ENCODE data around the gene SLC2A9. TPM values are rescaled to one million over a fixed set of nuclear protein-coding genes. Genes with fewer than 3 reads are reported as not detected.

Gene SLC2A9
- total and polyA plus RNA-seq, 9 donors: 1.2 to 10.1 (median 4.8) TPM

DNA sequence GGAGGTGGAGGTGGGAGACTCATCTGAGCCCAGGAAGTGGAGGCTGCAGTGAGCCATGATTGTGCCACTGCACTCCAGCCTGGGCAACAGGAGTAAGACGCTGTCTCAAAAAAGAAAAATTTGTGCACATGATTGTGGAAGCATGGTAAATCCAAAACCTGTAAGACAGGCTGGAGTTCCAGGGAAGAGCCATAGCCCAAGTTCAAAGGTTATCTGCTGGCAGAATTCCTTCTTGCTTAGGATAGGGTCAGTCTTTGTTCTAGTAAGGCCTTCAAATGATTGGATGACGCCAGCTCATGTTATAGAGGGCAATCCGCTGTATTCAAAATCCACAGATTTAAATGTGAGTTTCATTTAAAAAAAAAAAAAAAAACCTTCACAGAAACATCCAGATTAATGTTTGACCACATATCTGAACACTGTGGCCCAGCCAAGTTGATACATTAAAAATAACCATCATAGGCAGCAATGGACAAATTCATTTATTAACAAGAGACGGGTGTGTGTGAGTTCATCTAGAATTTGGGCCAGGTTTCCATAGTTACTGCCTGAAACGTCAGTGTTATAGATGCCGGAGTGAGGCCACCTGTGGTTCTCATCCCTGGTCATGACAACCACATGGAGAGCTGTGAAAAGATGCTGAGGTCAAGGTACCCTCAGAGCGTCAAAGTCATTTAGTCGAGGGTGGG lies 35.2 kb upstream of the SLC2A9 start:
- Histone ChIP-seq H3K27me3 (no peaks in the 10 kb centered on the region), H3K36me3 (no peaks in the 10 kb centered on the region), H3K9me3 (no peaks in the 10 kb centered on the region), H3K27ac (no peak overlapping the region), H3K4me3 (no peak overlapping the region), H3K4me1 (ENCODE audit: insufficient read depth) (no peaks in the 10 kb centered on the region)
- WGBS, 3 donors: 57 to 60% (median 58%) methylated on average over 8 of the region's 8 CpGs
- intact Hi-C loops (cut with DNase I): no loop called here
- TF ChIP-seq EP300 (IDR thresholded peaks at IDR 0.05) (no peak), POLR2A (IDR thresholded peaks at IDR 0.05) (no peak)
- TF ChIP-seq, protein P1, sequence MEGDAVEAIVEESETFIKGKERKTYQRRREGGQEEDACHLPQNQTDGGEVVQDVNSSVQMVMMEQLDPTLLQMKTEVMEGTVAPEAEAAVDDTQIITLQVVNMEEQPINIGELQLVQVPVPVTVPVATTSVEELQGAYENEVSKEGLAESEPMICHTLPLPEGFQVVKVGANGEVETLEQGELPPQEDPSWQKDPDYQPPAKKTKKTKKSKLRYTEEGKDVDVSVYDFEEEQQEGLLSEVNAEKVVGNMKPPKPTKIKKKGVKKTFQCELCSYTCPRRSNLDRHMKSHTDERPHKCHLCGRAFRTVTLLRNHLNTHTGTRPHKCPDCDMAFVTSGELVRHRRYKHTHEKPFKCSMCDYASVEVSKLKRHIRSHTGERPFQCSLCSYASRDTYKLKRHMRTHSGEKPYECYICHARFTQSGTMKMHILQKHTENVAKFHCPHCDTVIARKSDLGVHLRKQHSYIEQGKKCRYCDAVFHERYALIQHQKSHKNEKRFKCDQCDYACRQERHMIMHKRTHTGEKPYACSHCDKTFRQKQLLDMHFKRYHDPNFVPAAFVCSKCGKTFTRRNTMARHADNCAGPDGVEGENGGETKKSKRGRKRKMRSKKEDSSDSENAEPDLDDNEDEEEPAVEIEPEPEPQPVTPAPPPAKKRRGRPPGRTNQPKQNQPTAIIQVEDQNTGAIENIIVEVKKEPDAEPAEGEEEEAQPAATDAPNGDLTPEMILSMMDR (IDR thresholded peaks at IDR 0.05): no peak
- no peak for DNase-seq

DNA sequence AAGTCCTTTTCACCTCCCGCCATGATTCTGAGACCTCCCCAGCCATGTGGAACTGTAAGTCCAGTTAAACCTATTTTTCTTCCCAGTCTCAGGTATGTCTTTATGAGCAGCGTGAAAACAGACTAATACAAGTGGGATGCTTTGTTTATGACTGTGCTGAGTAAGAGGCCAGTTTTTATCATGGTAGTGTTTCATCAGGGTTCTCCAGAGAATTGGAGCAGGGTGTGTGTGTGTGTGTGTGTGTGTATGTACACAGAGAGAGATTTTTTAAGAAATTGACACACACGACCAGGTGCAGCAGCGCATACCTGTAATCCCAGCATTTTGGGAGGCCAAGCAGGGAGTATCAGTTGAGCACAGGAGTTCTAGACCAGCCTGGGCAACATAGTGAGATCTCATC lies 34.6 kb upstream of the SLC2A9 start:
- no peak overlapping the region for H3K4me3 ChIP-seq
- TF ChIP-seq EP300 (IDR thresholded peaks at IDR 0.05) (no peak), POLR2A (IDR thresholded peaks at IDR 0.05) (no peak)
- TF ChIP-seq, protein P1 (IDR thresholded peaks at IDR 0.05): no peak
- DNase-seq: no peak
- 80 to 93% (median 83%) methylated on average over 4 of the region's 4 CpGs for WGBS, 3 donors
- H3K36me3 ChIP-seq: no peaks in the 10 kb centered on the region
- no peaks in the 10 kb centered on the region for H3K4me1 ChIP-seq (ENCODE audit: insufficient read depth)
- H3K27ac ChIP-seq: no peak overlapping the region
- intact Hi-C loops (cut with DNase I): no loop called here
- no peaks in the 10 kb centered on the region for H3K27me3 ChIP-seq
- no peaks in the 10 kb centered on the region for H3K9me3 ChIP-seq

DNA sequence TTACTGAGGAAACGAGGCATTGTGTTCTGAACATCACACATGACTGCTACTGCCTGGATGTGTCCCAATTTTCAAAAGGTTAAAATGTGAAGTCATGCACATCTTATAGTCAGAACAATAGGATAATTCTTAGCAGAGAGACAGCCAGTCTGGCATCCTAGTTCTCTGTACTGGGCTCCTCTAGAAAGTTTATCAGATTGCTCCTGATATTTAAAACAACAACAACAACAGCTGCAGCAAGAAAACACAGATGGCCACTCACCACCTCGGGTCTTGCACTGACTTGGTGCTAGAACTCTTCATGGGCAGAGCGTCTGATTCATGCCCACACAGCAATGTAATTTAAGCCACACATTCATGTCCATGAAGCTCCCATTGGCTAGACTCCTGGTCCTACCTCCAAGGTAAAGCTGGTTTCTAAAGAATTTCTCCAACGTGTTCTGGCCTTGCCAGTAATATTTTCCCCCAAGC lies 33.3 kb upstream of the SLC2A9 start:
- Histone ChIP-seq H3K4me1 (ENCODE audit: insufficient read depth) (no peaks in the 10 kb centered on the region), H3K4me3 (no peak overlapping the region), H3K27me3 (no peaks in the 10 kb centered on the region), H3K9me3 (no peaks in the 10 kb centered on the region), H3K27ac (no peak overlapping the region), H3K36me3 (no peaks in the 10 kb centered on the region)
- DNase-seq: no peak
- intact Hi-C loops (cut with DNase I): no loop called here
- WGBS, 3 donors: 44 to 47% (median 45%) methylated on average over 4 of the region's 4 CpGs
- TF ChIP-seq POLR2A (IDR thresholded peaks at IDR 0.05) (no peak), EP300 (IDR thresholded peaks at IDR 0.05) (no peak)
- TF ChIP-seq, protein P1 (IDR thresholded peaks at IDR 0.05): no peak

DNA sequence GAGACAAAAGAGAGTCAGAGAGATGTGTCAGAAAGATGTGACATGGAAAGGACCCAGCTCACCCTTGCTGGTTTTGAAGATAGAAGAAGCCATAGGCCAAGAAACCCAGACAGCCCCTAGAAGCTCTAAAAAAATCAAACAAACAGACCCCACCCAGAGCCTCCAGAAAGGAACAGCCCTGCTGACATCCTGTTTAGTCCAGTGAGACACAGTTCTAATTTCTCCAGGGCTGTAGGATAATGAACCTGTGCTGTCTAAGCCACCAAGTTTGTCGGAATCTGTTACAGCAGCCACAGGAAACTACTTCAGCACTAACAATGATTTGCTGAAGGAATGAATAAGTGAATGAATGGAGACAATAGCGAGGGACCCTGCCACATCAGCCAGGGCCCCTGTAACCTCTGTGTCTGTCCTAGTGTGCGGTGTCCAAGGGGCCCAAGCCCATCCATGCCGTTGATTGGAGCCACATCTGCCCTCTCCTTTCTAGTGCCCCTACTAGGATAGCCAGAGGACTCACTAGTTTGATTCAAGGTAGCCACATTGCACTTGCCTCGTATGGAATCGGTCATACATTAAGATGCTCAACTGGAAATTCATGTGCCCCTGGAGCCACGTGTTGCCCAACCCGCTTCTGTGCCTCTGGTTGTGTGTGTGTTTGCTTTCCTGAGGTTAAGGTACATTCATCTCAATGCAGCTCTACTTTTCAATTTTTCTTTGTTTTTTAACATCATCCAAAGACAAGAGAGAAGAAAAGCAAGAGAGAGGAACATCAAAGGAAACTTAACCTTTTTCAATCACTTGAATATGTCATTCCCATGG lies 32.5 kb upstream of the SLC2A9 start:
- intact Hi-C loops (cut with DNase I): no loop called here
- 91 to 94% (median 91%) methylated on average over 8 of the region's 8 CpGs for WGBS, 3 donors

More for the DNA sequence above, 32.5 kb upstream of the SLC2A9 start:
- TF ChIP-seq POLR2A (IDR thresholded peaks at IDR 0.05): no peak
- TF ChIP-seq, protein P1 (IDR thresholded peaks at IDR 0.05): no peak
- no peak for TF ChIP-seq EP300 (IDR thresholded peaks at IDR 0.05)
- DNase-seq: no peak
- no peaks in the 10 kb centered on the region for H3K36me3 ChIP-seq
- no peak overlapping the region for H3K4me3 ChIP-seq
- H3K27me3 ChIP-seq: no peaks in the 10 kb centered on the region
- H3K9me3 ChIP-seq: no peaks in the 10 kb centered on the region
- no peaks in the 10 kb centered on the region for H3K4me1 ChIP-seq (ENCODE audit: insufficient read depth)
- H3K27ac ChIP-seq: no peak overlapping the region
